PFSK-1 (cell line): ENCODE measurements around the gene NPHP4.

Source experiments
- POLR2AphosphoS5 ChIP-seq: IDR thresholded peaks from 2 replicates; pipeline ENCODE4 v1.6.1; 2012; ENCODE audit warnings: low read depth, mild to moderate bottlenecking, control low read depth, low read length, moderate library complexity
- REST ChIP-seq, 2 experiments: IDR thresholded peaks; 2 replicates each; pipeline versions ENCODE4 v1.6.1 to v1.8.0; 2011 to 2012; ENCODE audit warnings: low read depth in 2 of 2, low read length in 2 of 2, control low read depth in 1 of 2, inconsistent platforms in 1 of 2, mild to moderate bottlenecking in 1 of 2, moderate library complexity in 1 of 2; ENCODE audit not compliant: insufficient read depth in 1 of 2

- TF ChIP-seq POLR2AphosphoS5 (no peak), REST (IDR thresholded peaks at IDR 0.05; ENCODE audit: insufficient read depth in 1 of 2, low read depth in 2 of 2, low read length in 2 of 2) (no peak)
Measured at GRCh38 chr1:6007318-6008083, 15.3 kb upstream of the NPHP4 start.
